HG02610 (cell line): ENCODE measurements around the gene CD109.
"Not testable (repeated sequence)": the region's sequence is repeated elsewhere in the genome, so short reads cannot be mapped to it uniquely, and the experiment has no call there.

Source experiments
- ATAC-seq: cut with Tn5 transposase; IDR thresholded peaks from one replicate; pipeline ENCODE4 v1.9.1; 2021; ENCODE audit warnings: mild to moderate bottlenecking, moderate library complexity; ENCODE audit not compliant: unreplicated experiment

CD109 gene

GRCh38 chr6:73851048-73851447 lies 155.0 kb downstream of the CD109 start:
- ATAC-seq: not testable (repeated sequence)

- ATAC-seq: peak; percentile 56
Observed at GRCh38 chr6:73854998-73855718, 159.2 kb downstream of the CD109 start.

GRCh38 chr6:73857341-73857890 lies 161.4 kb downstream of the CD109 start:
- ATAC-seq: no peak

- no peak for ATAC-seq
Observed at GRCh38 chr6:73858376-73858775, 162.4 kb downstream of the CD109 start.

GRCh38 chr6:73860303-73860702 lies 164.3 kb downstream of the CD109 start:
- no peak for ATAC-seq

- ATAC-seq: peak; percentile 86
Observed at GRCh38 chr6:73866305-73866704, 170.3 kb downstream of the CD109 start.

GRCh38 chr6:73867411-73867810 lies 171.4 kb downstream of the CD109 start:
- ATAC-seq: no peak

GRCh38 chr6:73870907-73871306 lies 174.9 kb downstream of the CD109 start:
- no peak for ATAC-seq

GRCh38 chr6:73873081-73873480 lies 177.1 kb downstream of the CD109 start:
- no peak for ATAC-seq
